H9 (cell line): Measurements from ENCODE around the gene PGM2. TPM values are rescaled to one million over a fixed set of nuclear protein-coding genes. Genes with fewer than 3 reads are reported as not detected.

Experiments used
- DNase-seq: peaks from one replicate; pipeline ENCODE4 v3.0.0-alpha.2; 2017
- H2AFZ ChIP-seq: one replicate; pipeline ENCODE4 v1.6.1; 2013; ENCODE audit warnings: mild to moderate bottlenecking, low read length, control low read depth, moderate library complexity
- H2AK5ac ChIP-seq: 2 replicates; pipeline ENCODE4 v1.6.1; 2013; ENCODE audit warnings: low read length, control low read depth, mixed read lengths; ENCODE audit not compliant: insufficient read length
- H2BK120ac ChIP-seq: one replicate; pipeline ENCODE4 v1.6.1; 2013; ENCODE audit warnings: low read depth, mild to moderate bottlenecking, low read length, control low read depth, inconsistent platforms; ENCODE audit not compliant: poor library complexity, severe bottlenecking
- H2BK12ac ChIP-seq: 2 replicates; pipeline ENCODE4 v1.6.1; 2013; ENCODE audit warnings: low read length, control low read depth, mixed read lengths, low read depth; ENCODE audit not compliant: insufficient read length
- H2BK15ac ChIP-seq: 2 replicates; pipeline ENCODE4 v1.6.1; 2013; ENCODE audit warnings: low read depth, low read length, control low read depth
- H2BK20ac ChIP-seq: one replicate; pipeline ENCODE4 v1.6.1; 2013; ENCODE audit warnings: low read depth, mild to moderate bottlenecking, low read length, control low read depth, inconsistent platforms; ENCODE audit not compliant: poor library complexity, severe bottlenecking
- H2BK5ac ChIP-seq: 2 replicates; pipeline ENCODE4 v1.6.1; 2013; ENCODE audit warnings: low read length, control low read depth, mixed read lengths; ENCODE audit not compliant: insufficient read length
- H3K14ac ChIP-seq: 2 replicates; pipeline ENCODE4 v1.6.1; 2013; ENCODE audit warnings: low read length, control low read depth; ENCODE audit not compliant: insufficient read depth
- H3K18ac ChIP-seq: 2 replicates; pipeline ENCODE4 v1.6.1; 2013; ENCODE audit warnings: low read depth, mild to moderate bottlenecking, mixed read lengths, low read length, control low read depth; ENCODE audit not compliant: insufficient read length
- H3K23ac ChIP-seq: 2 replicates; pipeline ENCODE4 v1.6.1; 2013; ENCODE audit warnings: low read length, control low read depth, mixed read lengths, low read depth; ENCODE audit not compliant: insufficient read length
- H3K23me2 ChIP-seq: 2 replicates; pipeline ENCODE4 v1.6.1; 2013; ENCODE audit warnings: low read depth, mild to moderate bottlenecking, mixed read lengths, low read length, control low read depth; ENCODE audit not compliant: insufficient read length, poor library complexity, severe bottlenecking
- H3K27ac ChIP-seq: 2 replicates; pipeline ENCODE4 v1.5.1; 2013; ENCODE audit warnings: low read length, control low read depth, mixed read lengths, low read depth; ENCODE audit not compliant: insufficient read length
- H3K27me3 ChIP-seq: 2 replicates; pipeline ENCODE4 v1.6.1; 2013; ENCODE audit warnings: low read length, control low read depth, inconsistent platforms; ENCODE audit not compliant: insufficient read depth
- H3K4ac ChIP-seq: 2 replicates; pipeline ENCODE4 v1.6.1; 2013; ENCODE audit warnings: low read depth, mild to moderate bottlenecking, control low read depth, inconsistent platforms, low read length, moderate library complexity
- H3K4me1 ChIP-seq: 2 replicates; pipeline ENCODE4 v1.6.1; 2013; ENCODE audit warnings: low read length, control low read depth, inconsistent platforms; ENCODE audit not compliant: insufficient read depth
- H3K4me2 ChIP-seq: 2 replicates; pipeline ENCODE4 v1.6.1; 2013; ENCODE audit warnings: low read length, control low read depth, mixed read lengths; ENCODE audit not compliant: insufficient read length, insufficient read depth
- H3K56ac ChIP-seq: 2 replicates; pipeline ENCODE4 v1.6.1; 2013; ENCODE audit warnings: low read depth, mild to moderate bottlenecking, mixed read lengths, low read length, control low read depth; ENCODE audit not compliant: insufficient read length
- H3K79me1 ChIP-seq: 2 replicates; pipeline ENCODE4 v1.6.1; 2013; ENCODE audit warnings: low read depth, mild to moderate bottlenecking, moderate library complexity, low read length, control low read depth, inconsistent platforms; ENCODE audit not compliant: insufficient read depth, poor library complexity, severe bottlenecking
- H3K79me2 ChIP-seq: 2 replicates; pipeline ENCODE4 v1.6.1; 2013; ENCODE audit warnings: low read length, control low read depth, inconsistent platforms; ENCODE audit not compliant: insufficient read depth
- H3K9ac ChIP-seq: 2 replicates; pipeline ENCODE4 v1.6.1; 2013; ENCODE audit warnings: low read length, control low read depth, mixed read lengths; ENCODE audit not compliant: insufficient read length; ENCODE audit errors: extremely low read depth
- H3K9me3 ChIP-seq: one replicate; pipeline ENCODE4 v1.6.1; 2013; ENCODE audit warnings: low read depth, low read length, inconsistent platforms; ENCODE audit not compliant: control insufficient read depth
- H3T11ph ChIP-seq: one replicate; pipeline ENCODE4 v1.6.1; 2013; ENCODE audit warnings: mild to moderate bottlenecking, low read length, control low read depth, inconsistent platforms
- H4K20me1 ChIP-seq: one replicate; pipeline ENCODE4 v1.6.1; 2013; ENCODE audit not compliant: control insufficient read depth, insufficient read length, insufficient read depth
- H4K5ac ChIP-seq: 2 replicates; pipeline ENCODE4 v1.6.1; 2013; ENCODE audit warnings: low read depth, mild to moderate bottlenecking, mixed read lengths, low read length, control low read depth; ENCODE audit not compliant: insufficient read length
- H4K8ac ChIP-seq: replicated peaks from 2 replicates; pipeline ENCODE4 v1.6.1; 2013; ENCODE audit warnings: low read length, control low read depth, mixed read lengths, low read depth; ENCODE audit not compliant: insufficient read length
- H4K91ac ChIP-seq: 2 replicates; pipeline ENCODE4 v1.6.1; 2013; ENCODE audit warnings: low read depth, mild to moderate bottlenecking, moderate library complexity, mixed read lengths, low read length, control low read depth; ENCODE audit not compliant: insufficient read length
- H3K27ac Mint-ChIP-seq, 3 experiments: 2 replicates in 2 of 3; 3 replicates in 1 of 3; pipeline ENCODE4 v1.8.0; 2020 to 2021; ENCODE audit warnings: mixed read lengths in 3 of 3, mild to moderate bottlenecking in 1 of 3, moderate library complexity in 1 of 3
- H3K27me3 Mint-ChIP-seq: 2 replicates; pipeline ENCODE4 v1.8.0; 2021; ENCODE audit warnings: low read depth, mild to moderate bottlenecking, moderate library complexity, mixed read lengths
- H3K36me3 Mint-ChIP-seq, 3 experiments: 2 replicates in 2 of 3; 3 replicates in 1 of 3; pipeline ENCODE4 v1.8.0; 2020 to 2021; ENCODE audit warnings: low read depth in 3 of 3, mixed read lengths in 3 of 3; ENCODE audit not compliant: insufficient read depth in 1 of 3
- H3K4me1 Mint-ChIP-seq, 2 experiments: 2 replicates each; pipeline ENCODE4 v1.8.0; 2020; ENCODE audit warnings: mixed read lengths in 2 of 2
- H3K4me3 Mint-ChIP-seq, 2 experiments: 2 replicates in 1 of 2; 3 replicates in 1 of 2; pipeline ENCODE4 v1.8.0; 2020 to 2021; ENCODE audit warnings: mild to moderate bottlenecking in 2 of 2, mixed read lengths in 2 of 2, moderate library complexity in 1 of 2
- H3K9me3 Mint-ChIP-seq, 2 experiments: 2 replicates in 1 of 2; 3 replicates in 1 of 2; pipeline ENCODE4 v1.8.0; 2020; ENCODE audit warnings: mild to moderate bottlenecking in 2 of 2, mixed read lengths in 2 of 2, moderate library complexity in 1 of 2
- CTCF ChIP-seq: fragments of 200-600 bp; sonication (generic); conservative IDR thresholded peaks from 3 replicates; pipeline ENCODE4 v1.8.0; 2021; ENCODE audit warnings: antibody characterized with exemption, mild to moderate bottlenecking
- WGBS: extraction: QIAGEN DNeasy Blood & Tissue Kit; methylation state at CpG from one replicate; pipeline ENCODE4 v1.1.7; 2013; ENCODE audit warnings: missing lambda C conversion rate, low lambda C conversion rate, mixed read lengths; ENCODE audit not compliant: insufficient read length; ENCODE audit errors: extremely low coverage; 5-methylcytosine and 5-hydroxymethylcytosine counted together
- total RNA-seq: library from RNA; stranded (reverse); gene quantifications from 2 replicates; pipeline ENCODE4 v1.2.1, GENCODE V29; 2021

Gene PGM2
- total RNA-seq, 1 experiment from 2014 or later, result 26.6 TPM

GRCh38 chr4:37803348-37803973 lies 23.0 kb upstream of the PGM2 start:
- Mint-ChIP-seq H3K36me3 (no peaks in the 10 kb centered on the region), H3K27me3 (no peaks in the 10 kb centered on the region; the same call in none of the 2 replicates), H3K4me3 (no peak overlapping the region), H3K4me1 (peaks cover 9 to 12% of the 10 kb centered on the region in 2 experiments), H3K27ac (no peak overlapping the region; a peak in 1 of 7 replicates), H3K9me3 (no peaks in the 10 kb centered on the region)
- Histone ChIP-seq H4K8ac (no peak overlapping the region), H3K18ac (no peak overlapping the region), H2AFZ (no peak overlapping the region), H2BK120ac (no peak overlapping the region), H3K23ac (no peak overlapping the region), H3K27ac (no peak overlapping the region), H4K5ac (no peak overlapping the region), H2BK15ac (no peak overlapping the region), H4K91ac (no peak overlapping the region), H3K9me3 (no peaks in the 10 kb centered on the region), H2AK5ac (no peak overlapping the region), H3K27me3 (no peaks in the 10 kb centered on the region), H3K14ac (no peak overlapping the region), H3K9ac (no peak overlapping the region), H3K56ac (no peak overlapping the region), H2BK20ac (no peak overlapping the region), H4K20me1 (no peaks in the 10 kb centered on the region), H3K23me2 (no peaks in the 10 kb centered on the region), H3K4me1 (no peaks in the 10 kb centered on the region; the same call in 1 of the 2 replicates), H3K79me2 (no peaks in the 10 kb centered on the region), H3K4ac (no peak overlapping the region), H2BK5ac (no peak overlapping the region), H3K79me1 (no peaks in the 10 kb centered on the region), H3K4me2 (no peak overlapping the region), H3T11ph (no peak overlapping the region), H2BK12ac (no peak overlapping the region)
- peak; percentile 71 for TF ChIP-seq CTCF
- no peak for DNase-seq
- WGBS, result no CpG with 5 or more reads among the region's 4 CpGs
